HepG2 (cell line): Measurements from ENCODE around the gene TAT. TPM values are rescaled to one million over a fixed set of nuclear protein-coding genes. Genes with fewer than 3 reads are reported as not detected.

Experiments used
- CCAR2 ChIP-seq: fragments of 200-400 bp; formaldehyde crosslinking; optimal IDR thresholded peaks from 2 replicates; pipeline ENCODE3; 2018; ENCODE audit warnings: low read depth, mild to moderate bottlenecking, low read length, moderate library complexity
- FLYWCH1 ChIP-seq: sonication (generic); formaldehyde crosslinking; IDR thresholded peaks from 2 replicates; pipeline ENCODE4 v1.8.1; 2023; ENCODE audit warnings: mild to moderate bottlenecking, missing genetic modification reagents
- GATA4 ChIP-seq: sonication (generic); IDR thresholded peaks from 2 replicates; pipeline ENCODE4 v1.6.1; 2016; ENCODE audit warnings: antibody characterized with exemption, low read depth, borderline replicate concordance
- MED13 ChIP-seq: sonication (generic); formaldehyde crosslinking; IDR thresholded peaks from 2 replicates; pipeline ENCODE4 v1.5.0; 2020; ENCODE audit warnings: missing genetic modification reagents
- SAFB2 ChIP-seq: sonication (generic); formaldehyde crosslinking; IDR thresholded peaks from 2 replicates; pipeline ENCODE4 v1.5.1; 2020; ENCODE audit warnings: missing genetic modification reagents, low read depth, mild to moderate bottlenecking, borderline replicate concordance
- ZNF3 ChIP-seq: IDR thresholded peaks from 2 replicates; pipeline ENCODE4 v1.7.0; 2017; ENCODE audit warnings: inconsistent platforms
- ZNF670 ChIP-seq: sonication (generic); formaldehyde crosslinking; IDR thresholded peaks from 2 replicates; pipeline ENCODE4 v1.8.0; 2022; ENCODE audit warnings: mild to moderate bottlenecking, missing genetic modification reagents, borderline replicate concordance
- ZNF788 ChIP-seq: sonication (generic); formaldehyde crosslinking; IDR thresholded peaks from 2 replicates; pipeline ENCODE4 v1.5.0; 2020; ENCODE audit warnings: mild to moderate bottlenecking, missing genetic modification reagents, borderline replicate concordance
- ZSCAN25 ChIP-seq: sonication (generic); formaldehyde crosslinking; IDR thresholded peaks from 2 replicates; pipeline ENCODE4 v1.8.0; 2022; ENCODE audit warnings: mild to moderate bottlenecking, missing genetic modification reagents
- ZSCAN9 ChIP-seq: IDR thresholded peaks from 2 replicates; pipeline ENCODE4 v1.6.1; 2016; ENCODE audit warnings: borderline replicate concordance
- polyA plus RNA-seq, 8 experiments: library from polyadenylated mRNA; depleted of rRNA in 3 of 8; stranded (reverse) in 7 of 8; unstranded in 1 of 8; fragments of >200 nt; fragmentation: Illumina TruSeq in 4 of 8; extraction: Trizol in 4 of 8; gene quantifications; 2 replicates each; pipeline versions ENCODE4 v1.2.1 to v1.2.3, GENCODE V29; 2011 to 2016; ENCODE audit warnings: low read depth in 4 of 8, missing spikeins in 1 of 8, mixed read lengths in 1 of 8; ENCODE audit not compliant: insufficient read depth in 1 of 8
- total RNA-seq, 5 experiments: library from RNA; depleted of rRNA; stranded (reverse); fragments of >200 nt; fragmentation: Illumina TruSeq; extraction: Trizol; gene quantifications; 2 replicates each; pipeline ENCODE4 v1.2.3, GENCODE V29; 2016; ENCODE audit warnings: low read depth in 1 of 5
- TF ChIP-seq, protein P1 (sequence below): sonication (generic); formaldehyde crosslinking; IDR thresholded peaks from 2 replicates; pipeline ENCODE4 v1.5.0; 2020; ENCODE audit warnings: missing genetic modification reagents, mild to moderate bottlenecking, borderline replicate concordance
- TF ChIP-seq, protein P2 (sequence below): sonication (generic); formaldehyde crosslinking; IDR thresholded peaks from 2 replicates; pipeline ENCODE4 v1.5.1; 2020; ENCODE audit warnings: mild to moderate bottlenecking, missing genetic modification reagents
- TF ChIP-seq, protein P3 (sequence below): sonication (generic); formaldehyde crosslinking; IDR thresholded peaks from 2 replicates; pipeline ENCODE4 v1.5.0; 2020; ENCODE audit warnings: missing genetic modification reagents
- TF ChIP-seq, protein P4 (sequence below): sonication (generic); formaldehyde crosslinking; IDR thresholded peaks from 2 replicates; pipeline ENCODE4 v1.4.0; 2020; ENCODE audit warnings: mild to moderate bottlenecking, missing genetic modification reagents
- TF ChIP-seq, protein P5 (sequence below): sonication (generic); formaldehyde crosslinking; IDR thresholded peaks from 2 replicates; pipeline ENCODE4 v1.4.0; 2020; ENCODE audit warnings: missing genetic modification reagents, mild to moderate bottlenecking, borderline replicate concordance
- TF ChIP-seq, protein P6 (sequence below): sonication (generic); formaldehyde crosslinking; IDR thresholded peaks from 2 replicates; pipeline ENCODE4 v1.5.1; 2020; ENCODE audit warnings: missing genetic modification reagents, mild to moderate bottlenecking, borderline replicate concordance
- TF ChIP-seq, protein P7 (sequence below): sonication (generic); formaldehyde crosslinking; IDR thresholded peaks from 2 replicates; pipeline ENCODE4 v1.8.1; 2023; ENCODE audit warnings: mild to moderate bottlenecking, moderate library complexity, missing genetic modification reagents

Gene TAT
- total and polyA plus RNA-seq, 2 of the 13 experiments (the other 11 are each of a cell fraction or from before 2014, with no cell fraction given) = 1.6 to 5.8 TPM

DNA sequence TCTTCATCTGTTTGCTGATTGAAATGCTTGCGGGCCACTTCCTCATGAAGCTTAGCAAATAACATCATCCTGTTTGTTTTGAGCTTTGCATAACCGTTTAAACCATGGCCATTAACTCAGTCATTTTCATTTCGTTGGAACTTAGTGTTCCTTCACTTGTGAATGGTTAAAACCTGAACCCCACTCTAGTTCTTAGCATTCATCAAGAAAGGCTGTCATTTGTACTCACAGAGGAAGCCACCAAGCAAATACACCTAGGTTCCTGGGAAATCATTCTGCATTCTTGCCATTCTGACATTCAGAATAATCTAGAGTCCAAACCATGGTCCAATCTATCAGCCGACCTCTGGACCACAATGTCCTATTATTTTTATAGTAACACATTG lies 8.4 kb upstream of the TAT start (continued):
- no peak for TF ChIP-seq ZNF788
- TF ChIP-seq ZSCAN9 (CRISPR knock-in tag) = peak; percentile 53; the same call in 1 of the 2 replicates
- no peak for TF ChIP-seq SAFB2 (CRISPR knock-in tag)
- TF ChIP-seq, protein P1, sequence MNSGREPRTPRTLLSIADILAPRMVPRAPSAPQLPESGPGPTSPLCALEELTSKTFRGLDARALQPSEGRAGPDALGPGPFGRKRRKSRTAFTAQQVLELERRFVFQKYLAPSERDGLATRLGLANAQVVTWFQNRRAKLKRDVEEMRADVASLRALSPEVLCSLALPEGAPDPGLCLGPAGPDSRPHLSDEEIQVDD (CRISPR knock-in tag) = no peak
- TF ChIP-seq, protein P2, sequence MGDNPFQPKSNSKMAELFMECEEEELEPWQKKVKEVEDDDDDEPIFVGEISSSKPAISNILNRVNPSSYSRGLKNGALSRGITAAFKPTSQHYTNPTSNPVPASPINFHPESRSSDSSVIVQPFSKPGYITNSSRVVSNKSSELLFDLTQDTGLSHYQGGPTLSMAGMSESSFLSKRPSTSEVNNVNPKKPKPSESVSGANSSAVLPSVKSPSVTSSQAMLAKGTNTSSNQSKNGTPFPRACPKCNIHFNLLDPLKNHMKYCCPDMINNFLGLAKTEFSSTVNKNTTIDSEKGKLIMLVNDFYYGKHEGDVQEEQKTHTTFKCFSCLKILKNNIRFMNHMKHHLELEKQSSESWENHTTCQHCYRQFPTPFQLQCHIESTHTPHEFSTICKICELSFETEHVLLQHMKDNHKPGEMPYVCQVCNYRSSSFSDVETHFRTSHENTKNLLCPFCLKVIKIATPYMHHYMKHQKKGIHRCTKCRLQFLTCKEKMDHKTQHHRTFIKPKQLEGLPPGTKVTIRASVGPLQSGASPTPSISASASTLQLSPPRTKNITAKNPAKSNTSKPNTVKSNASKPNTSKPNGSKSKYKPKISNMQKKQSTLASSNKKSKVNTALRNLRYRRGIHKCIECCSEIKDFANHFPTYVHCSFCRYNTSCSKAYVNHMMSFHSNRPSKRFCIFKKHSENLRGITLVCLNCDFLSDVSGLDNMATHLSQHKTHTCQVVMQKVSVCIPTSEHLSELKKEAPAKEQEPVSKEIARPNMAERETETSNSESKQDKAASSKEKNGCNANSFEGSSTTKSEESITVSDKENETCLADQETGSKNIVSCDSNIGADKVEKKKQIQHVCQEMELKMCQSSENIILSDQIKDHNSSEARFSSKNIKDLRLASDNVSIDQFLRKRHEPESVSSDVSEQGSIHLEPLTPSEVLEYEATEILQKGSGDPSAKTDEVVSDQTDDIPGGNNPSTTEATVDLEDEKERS (CRISPR knock-in tag) = no peak
- TF ChIP-seq FLYWCH1 = no peak
- TF ChIP-seq ZNF3 (CRISPR knock-in tag) = no peak; the same call in 1 of the 2 replicates
- TF ChIP-seq, protein P3, sequence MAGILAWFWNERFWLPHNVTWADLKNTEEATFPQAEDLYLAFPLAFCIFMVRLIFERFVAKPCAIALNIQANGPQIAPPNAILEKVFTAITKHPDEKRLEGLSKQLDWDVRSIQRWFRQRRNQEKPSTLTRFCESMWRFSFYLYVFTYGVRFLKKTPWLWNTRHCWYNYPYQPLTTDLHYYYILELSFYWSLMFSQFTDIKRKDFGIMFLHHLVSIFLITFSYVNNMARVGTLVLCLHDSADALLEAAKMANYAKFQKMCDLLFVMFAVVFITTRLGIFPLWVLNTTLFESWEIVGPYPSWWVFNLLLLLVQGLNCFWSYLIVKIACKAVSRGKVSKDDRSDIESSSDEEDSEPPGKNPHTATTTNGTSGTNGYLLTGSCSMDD (CRISPR knock-in tag) = no peak
- TF ChIP-seq GATA4 = no peak; the same call in 1 of the 2 replicates
- TF ChIP-seq ZNF670 (CRISPR knock-in tag) = no peak
- TF ChIP-seq ZSCAN25 (CRISPR knock-in tag) = no peak
- TF ChIP-seq, protein P4, sequence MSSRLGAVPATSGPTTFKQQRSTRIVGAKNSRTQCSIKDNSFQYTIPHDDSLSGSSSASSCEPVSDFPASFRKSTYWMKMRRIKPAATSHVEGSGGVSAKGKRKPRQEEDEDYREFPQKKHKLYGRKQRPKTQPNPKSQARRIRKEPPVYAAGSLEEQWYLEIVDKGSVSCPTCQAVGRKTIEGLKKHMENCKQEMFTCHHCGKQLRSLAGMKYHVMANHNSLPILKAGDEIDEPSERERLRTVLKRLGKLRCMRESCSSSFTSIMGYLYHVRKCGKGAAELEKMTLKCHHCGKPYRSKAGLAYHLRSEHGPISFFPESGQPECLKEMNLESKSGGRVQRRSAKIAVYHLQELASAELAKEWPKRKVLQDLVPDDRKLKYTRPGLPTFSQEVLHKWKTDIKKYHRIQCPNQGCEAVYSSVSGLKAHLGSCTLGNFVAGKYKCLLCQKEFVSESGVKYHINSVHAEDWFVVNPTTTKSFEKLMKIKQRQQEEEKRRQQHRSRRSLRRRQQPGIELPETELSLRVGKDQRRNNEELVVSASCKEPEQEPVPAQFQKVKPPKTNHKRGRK (CRISPR knock-in tag) = no peak
- TF ChIP-seq, protein P5, sequence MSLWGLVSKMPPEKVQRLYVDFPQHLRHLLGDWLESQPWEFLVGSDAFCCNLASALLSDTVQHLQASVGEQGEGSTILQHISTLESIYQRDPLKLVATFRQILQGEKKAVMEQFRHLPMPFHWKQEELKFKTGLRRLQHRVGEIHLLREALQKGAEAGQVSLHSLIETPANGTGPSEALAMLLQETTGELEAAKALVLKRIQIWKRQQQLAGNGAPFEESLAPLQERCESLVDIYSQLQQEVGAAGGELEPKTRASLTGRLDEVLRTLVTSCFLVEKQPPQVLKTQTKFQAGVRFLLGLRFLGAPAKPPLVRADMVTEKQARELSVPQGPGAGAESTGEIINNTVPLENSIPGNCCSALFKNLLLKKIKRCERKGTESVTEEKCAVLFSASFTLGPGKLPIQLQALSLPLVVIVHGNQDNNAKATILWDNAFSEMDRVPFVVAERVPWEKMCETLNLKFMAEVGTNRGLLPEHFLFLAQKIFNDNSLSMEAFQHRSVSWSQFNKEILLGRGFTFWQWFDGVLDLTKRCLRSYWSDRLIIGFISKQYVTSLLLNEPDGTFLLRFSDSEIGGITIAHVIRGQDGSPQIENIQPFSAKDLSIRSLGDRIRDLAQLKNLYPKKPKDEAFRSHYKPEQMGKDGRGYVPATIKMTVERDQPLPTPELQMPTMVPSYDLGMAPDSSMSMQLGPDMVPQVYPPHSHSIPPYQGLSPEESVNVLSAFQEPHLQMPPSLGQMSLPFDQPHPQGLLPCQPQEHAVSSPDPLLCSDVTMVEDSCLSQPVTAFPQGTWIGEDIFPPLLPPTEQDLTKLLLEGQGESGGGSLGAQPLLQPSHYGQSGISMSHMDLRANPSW = no peak
- TF ChIP-seq CCAR2 = no peak
- TF ChIP-seq, protein P6, sequence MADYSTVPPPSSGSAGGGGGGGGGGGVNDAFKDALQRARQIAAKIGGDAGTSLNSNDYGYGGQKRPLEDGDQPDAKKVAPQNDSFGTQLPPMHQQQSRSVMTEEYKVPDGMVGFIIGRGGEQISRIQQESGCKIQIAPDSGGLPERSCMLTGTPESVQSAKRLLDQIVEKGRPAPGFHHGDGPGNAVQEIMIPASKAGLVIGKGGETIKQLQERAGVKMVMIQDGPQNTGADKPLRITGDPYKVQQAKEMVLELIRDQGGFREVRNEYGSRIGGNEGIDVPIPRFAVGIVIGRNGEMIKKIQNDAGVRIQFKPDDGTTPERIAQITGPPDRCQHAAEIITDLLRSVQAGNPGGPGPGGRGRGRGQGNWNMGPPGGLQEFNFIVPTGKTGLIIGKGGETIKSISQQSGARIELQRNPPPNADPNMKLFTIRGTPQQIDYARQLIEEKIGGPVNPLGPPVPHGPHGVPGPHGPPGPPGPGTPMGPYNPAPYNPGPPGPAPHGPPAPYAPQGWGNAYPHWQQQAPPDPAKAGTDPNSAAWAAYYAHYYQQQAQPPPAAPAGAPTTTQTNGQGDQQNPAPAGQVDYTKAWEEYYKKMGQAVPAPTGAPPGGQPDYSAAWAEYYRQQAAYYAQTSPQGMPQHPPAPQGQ (CRISPR knock-in tag) = no peak
- no peak for TF ChIP-seq MED13
- TF ChIP-seq, protein P7, sequence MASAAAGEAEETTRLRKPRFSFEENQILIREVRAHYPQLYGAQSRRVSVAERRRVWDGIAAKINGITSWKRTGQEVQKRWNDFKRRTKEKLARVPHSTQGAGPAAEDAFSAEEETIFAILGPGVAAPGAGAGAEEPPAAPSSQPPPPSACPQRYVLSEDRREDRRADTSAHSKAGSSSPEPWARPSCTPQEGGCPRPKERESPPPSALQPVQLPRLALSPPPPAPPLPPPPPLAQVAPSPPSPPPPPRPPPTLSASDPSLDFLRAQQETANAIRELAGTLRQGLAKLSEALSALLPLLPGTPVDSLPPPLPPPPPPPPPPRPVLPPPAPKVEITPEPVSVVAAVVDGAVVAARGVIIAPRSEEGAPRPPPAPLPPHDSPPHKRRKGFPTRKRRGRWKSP (CRISPR knock-in tag) = no peak
